Erythroblast (primary cell): ENCODE measurements around the gene MAP3K5.

ENCODE experiments used
- GATA1 ChIP-seq: IDR thresholded peaks from 2 replicates; pipeline ENCODE4 v1.6.1; 2011; ENCODE audit warnings: low read depth, mild to moderate bottlenecking, control low read depth, low read length, moderate library complexity
- POLR2A ChIP-seq: IDR thresholded peaks from 2 replicates; pipeline ENCODE4 v1.6.1; 2011; ENCODE audit warnings: mild to moderate bottlenecking, low read length

- TF ChIP-seq POLR2A (no peak), GATA1 (no peak)
Observed at GRCh38 chr6:136547336-136547735, 244.9 kb downstream of the MAP3K5 start.
